ENCODE results near the gene IQSEC3.
A peak's percentile ranks its signal among the peaks of the same experiment; 100 is the strongest.
"Not testable (repeated sequence)": the region's sequence is repeated elsewhere in the genome, so short reads cannot be mapped to it uniquely, and the experiment has no call there.

Gene IQSEC3

DNA sequence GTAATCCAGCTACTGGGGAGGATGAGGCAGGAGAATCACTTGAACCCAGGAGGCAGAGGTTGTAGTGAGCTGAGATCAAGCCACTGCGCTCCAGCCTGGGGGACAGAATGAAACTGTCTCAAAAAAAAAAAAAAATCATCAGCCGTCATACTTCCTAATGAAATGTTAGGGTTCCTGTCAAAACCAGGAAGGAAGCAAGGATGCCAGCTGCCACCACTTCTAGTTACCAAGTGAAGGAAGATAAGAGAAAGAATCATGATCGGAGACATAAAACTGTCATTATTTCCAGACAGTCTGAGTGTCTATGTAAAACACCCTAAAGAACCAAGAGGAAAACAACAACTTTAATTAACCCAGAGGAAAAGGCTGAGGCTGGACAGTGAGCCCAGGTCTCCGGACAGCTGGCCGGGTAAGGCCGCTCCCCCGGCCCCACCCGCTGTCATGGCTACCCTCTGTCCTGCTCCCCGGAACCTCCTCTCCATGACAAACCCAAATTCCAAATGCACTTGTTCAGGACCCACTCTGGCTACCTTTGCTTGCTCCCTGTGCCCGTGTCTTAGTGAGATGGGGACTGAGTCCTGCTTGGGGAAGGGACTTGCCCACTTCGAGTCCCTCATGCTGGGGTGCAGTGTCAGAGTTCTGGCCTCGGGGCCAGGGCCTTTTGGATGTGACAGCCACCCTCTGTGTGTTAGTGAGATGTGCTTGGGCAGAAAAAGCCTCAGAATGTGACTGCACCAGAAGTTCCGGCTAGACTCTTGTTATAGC lies 118.4 kb downstream of the IQSEC3 start:
- DNase-seq: no peak

DNA sequence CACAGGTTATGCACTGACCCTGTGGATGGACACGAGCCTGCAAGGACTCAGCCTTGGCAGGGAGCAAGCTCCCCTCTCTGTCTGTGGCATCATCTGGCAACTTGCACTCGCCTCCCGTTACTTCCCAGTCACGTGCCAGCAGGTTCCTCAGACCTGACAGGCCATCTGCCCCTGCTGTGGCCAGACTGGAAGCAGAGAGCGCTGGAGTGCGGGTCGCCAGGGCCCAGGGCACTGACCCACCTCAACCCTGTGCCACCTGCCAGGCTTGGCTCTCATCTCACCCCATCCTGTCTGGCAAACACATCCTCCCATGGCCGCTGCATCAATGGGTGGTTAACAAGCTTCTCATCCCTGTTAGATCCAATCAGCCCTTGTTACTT lies 119.0 kb downstream of the IQSEC3 start:
- DNase-seq: no peak

DNA sequence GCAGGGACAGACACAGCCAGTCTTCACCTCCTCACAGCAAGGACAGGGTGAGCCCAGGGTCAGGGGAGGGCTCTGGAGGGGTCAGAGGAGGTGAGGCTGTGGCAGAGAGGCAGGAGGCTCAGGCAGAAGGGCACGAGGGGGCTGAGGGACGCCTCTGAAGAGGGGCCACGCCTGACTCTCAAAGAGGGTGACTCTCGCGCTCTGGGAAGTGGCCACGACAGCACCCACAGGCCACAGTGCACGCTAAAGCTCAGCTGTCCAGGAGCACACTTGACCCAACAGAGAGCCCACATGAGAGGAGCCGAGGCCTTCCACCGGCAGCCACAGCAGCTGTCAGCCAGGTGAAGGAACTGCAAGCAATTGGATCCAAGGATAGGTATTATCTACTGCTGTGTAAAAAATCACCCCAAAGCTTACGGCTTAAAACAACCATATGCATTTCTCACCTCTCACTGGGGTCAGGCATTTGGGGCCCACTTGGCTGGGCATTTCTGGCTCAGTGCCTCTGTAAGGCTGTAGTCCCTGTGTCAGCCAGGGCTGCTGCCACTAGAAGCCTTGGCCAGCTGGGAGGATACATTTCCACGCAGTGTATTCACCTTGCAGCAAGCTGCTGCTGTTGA lies 119.5 kb downstream of the IQSEC3 start:
- DNase-seq: no peak

DNA sequence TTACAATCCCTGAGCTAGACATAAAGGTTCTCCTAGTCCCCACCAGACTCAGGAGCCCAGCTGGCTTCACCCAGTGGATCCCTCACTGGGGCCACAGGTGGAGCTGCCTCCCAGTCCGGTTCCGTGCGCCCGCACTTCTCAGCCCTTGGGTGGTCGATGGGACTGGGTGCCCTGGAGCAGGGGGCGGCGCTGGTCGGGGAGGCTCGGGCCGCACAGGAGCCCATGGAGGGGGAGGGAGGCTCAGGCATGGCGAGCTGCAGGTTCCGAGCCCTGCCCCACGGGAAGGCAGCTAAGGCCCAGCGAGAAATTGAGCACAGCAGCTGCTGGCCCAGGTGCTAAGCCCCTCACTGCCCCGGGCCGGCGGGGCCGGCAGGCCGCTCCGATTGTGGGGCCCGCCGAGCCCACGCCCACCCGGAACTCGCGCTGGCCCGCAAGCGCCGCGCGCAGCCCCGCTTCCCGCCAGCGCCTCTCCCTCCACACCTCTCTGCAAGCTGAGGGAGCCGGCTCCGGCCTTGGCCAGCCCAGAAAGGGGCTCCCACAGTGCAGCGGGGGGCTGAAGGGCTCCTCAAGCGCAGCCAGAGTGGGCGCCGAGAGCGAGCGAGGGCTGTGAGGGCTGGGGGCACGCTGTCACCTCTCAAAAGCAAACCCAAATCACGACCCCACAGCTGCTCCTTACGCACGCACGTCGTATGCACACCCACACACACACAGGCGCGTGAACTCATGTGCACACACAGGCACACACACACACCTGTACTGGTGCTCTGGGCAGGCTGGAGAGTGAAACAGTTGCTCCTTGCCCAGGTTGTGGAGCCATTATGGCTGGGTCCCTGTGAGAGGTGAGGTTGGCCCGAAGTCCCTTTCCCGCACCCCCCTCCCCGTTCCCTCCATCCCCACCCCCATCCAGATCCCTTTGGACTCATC lies 121.7 kb downstream of the IQSEC3 start:
- DNase-seq: not testable (repeated sequence)

- peak; percentile 89 for DNase-seq
These were observed 122.5 kb downstream of the IQSEC3 start for GRCh38 chr12:188910-189621.

DNA sequence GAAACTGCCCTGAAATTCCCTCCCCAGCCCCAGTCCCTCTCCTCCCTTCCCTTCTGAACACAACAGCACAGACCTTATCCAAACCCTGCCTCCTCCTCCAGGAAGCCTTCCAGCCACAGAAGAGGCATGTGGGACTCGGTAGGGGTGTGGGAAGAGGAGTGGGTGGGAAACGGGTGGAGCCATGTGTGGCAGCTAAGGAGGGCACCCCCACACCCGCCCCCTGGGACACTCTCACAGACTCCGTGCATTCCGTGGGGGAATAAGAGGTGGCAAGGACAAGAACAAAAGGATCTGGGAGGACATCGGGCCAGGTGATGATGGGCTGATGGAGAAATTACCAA lies 123.0 kb downstream of the IQSEC3 start:
- no peak for DNase-seq

GRCh38 chr12:190881-191280 lies 124.3 kb downstream of the IQSEC3 start:
- DNase-seq: no peak

DNA sequence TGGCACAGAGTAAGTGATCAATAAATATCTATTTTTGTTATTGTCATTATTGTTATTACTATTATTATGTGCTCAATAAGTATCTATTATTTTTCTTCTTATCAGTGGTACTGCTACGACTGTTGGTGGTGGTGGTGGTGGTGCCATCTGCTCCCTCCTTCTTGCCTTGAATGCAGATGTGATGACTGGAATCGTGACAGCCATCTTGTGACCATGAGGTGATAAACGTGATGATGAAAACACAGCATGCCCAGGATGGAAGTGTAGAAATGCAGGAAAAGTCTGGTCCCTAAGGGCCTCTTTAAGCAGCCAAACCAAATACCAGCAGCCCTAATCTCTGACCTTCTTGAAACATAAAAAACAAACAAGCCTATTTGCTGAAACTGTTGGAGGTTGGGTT lies 125.0 kb downstream of the IQSEC3 start:
- no peak for DNase-seq

- DNase-seq: no peak
These were observed 126.7 kb downstream of the IQSEC3 start for GRCh38 chr12:193261-193660.

- no peak for DNase-seq
These were observed 127.7 kb downstream of the IQSEC3 start for GRCh38 chr12:194276-194675.

GRCh38 chr12:195156-195555 lies 128.6 kb downstream of the IQSEC3 start:
- no peak for DNase-seq

DNA sequence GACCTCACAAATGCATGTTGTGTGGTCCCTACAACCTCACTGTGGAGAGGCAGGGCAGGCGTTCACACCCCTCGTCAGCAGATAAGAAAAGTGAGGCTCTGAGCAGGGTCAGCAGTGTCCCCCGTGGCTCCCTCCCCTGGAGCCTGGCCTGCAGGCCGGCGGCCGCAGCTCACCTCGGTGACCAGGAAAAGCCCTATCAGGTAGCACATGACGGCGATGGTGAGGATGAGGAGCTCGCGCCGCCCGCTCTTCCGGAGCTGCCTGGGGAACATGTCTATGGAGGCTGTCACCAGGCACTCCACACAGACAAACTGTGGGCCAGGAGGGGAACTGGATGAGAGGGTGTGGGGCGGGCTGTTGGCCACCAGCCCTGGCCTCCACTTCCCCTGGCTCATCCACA lies 129.4 kb downstream of the IQSEC3 start:
- DNase-seq: no peak

- no peak for DNase-seq
These were observed 129.9 kb downstream of the IQSEC3 start for GRCh38 chr12:196436-196835.

DNA sequence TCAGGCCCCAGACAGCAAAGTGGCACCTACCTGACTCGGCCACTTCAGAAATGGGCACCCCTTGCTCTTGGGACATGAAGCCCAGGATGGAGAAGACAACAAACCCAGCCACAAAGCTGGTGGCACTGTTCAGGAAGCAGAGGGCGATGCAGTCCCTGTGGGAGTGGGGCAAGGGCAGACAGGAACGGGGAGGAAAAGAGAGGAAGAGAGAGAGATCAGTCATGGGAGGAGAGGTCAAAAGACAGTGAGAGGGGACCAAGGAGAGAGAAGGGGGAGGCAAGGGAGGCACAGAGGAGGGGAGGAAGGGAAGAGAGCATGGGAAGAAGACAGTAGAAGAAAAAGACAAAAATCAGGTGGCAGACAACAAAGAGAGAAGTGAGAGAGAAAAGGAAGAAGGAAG lies 130.8 kb downstream of the IQSEC3 start:
- DNase-seq: no peak

GRCh38 chr12:197911-198695 lies 131.5 kb downstream of the IQSEC3 start:
- DNase-seq: no peak

GRCh38 chr12:198705-199104 lies 132.1 kb downstream of the IQSEC3 start:
- no peak for DNase-seq

GRCh38 chr12:201361-201760 lies 134.8 kb downstream of the IQSEC3 start:
- no peak for DNase-seq

GRCh38 chr12:202081-202731 lies 135.6 kb downstream of the IQSEC3 start:
- no peak for DNase-seq

DNA sequence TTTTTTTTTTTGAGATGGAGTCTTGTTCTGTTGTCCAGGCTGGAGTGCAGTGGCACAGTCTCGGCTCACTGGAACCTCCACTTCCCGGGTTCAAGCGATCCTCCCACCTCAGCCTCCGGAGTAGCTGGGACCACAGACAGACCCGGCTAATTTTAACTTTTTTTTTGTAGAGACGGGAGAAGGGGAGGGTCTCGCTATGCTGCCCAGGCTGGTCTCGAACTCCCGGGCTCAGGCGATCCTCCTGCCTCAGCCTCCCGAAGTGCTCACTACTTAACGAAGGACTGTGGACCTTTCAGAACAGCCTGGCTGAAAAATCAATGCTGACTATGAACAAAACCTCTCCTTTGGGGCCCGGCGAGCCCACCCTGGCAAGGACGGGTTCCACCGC lies 136.5 kb downstream of the IQSEC3 start:
- DNase-seq: no peak

GRCh38 chr12:203462-204260 lies 137.1 kb downstream of the IQSEC3 start:
- peak; percentile 89 for DNase-seq

GRCh38 chr12:204261-204678 lies 137.7 kb downstream of the IQSEC3 start:
- DNase-seq: no peak

Data from islet precursor cell (in vitro differentiated cells).